A673 (cell line): ENCODE data around the gene RAB26. TPM values are rescaled to one million over a fixed set of nuclear protein-coding genes. Genes with fewer than 3 reads are reported as not detected.

Experiments
- BruUV-seq: library from RNA; stranded (reverse); fragments of 400-500 nt; replicated peaks from 2 replicates; lab custom pipeline; 2021; lab: Mats Ljungman, UMichigan
- CTCF ChIA-PET: fragments of 300-600 bp; sonication (Branson Sonifier 250); formaldehyde crosslinking; loops from one replicate; lab custom pipeline; 2022; ENCODE audit warnings: antibody characterized with exemption; lab: Charles Lee
- POLR2A ChIA-PET: fragments of 300-600 bp; sonication (Branson Sonifier 250); formaldehyde crosslinking; loops from one replicate; lab custom pipeline; 2022; ENCODE audit warnings: antibody characterized with exemption; ENCODE audit not compliant: low non-redundant PET; lab: Charles Lee
- DNase-seq: peaks from one replicate; pipeline ENCODE4 v3.0.0-alpha.2; 2015; ENCODE audit warnings: low spot score
- H3K27ac ChIP-seq: fragments of 200-600 bp; sonication (generic); 2 replicates; pipeline ENCODE4 v1.5.1; 2016; ENCODE audit warnings: mixed run types, low read depth, mild to moderate bottlenecking, mixed read lengths, antibody characterized with exemption, low read length; ENCODE audit not compliant: poor library complexity, severe bottlenecking
- H3K27me3 ChIP-seq: fragments of 200-600 bp; sonication (generic); replicated peaks from 2 replicates; pipeline ENCODE4 v1.6.1; 2017; ENCODE audit warnings: mixed run types, low read depth, mild to moderate bottlenecking, mixed read lengths, antibody characterized with exemption, low read length; ENCODE audit not compliant: insufficient read depth, poor library complexity
- H3K36me3 ChIP-seq: fragments of 200-600 bp; sonication (generic); 2 replicates; pipeline ENCODE4 v1.6.1; 2016; ENCODE audit warnings: mixed run types, mild to moderate bottlenecking, mixed read lengths, antibody characterized with exemption, low read length; ENCODE audit not compliant: insufficient read depth, poor library complexity, severe bottlenecking
- H3K4me1 ChIP-seq: fragments of 200-600 bp; sonication (generic); 2 replicates; pipeline ENCODE4 v1.6.1; 2017; ENCODE audit warnings: mixed run types, mild to moderate bottlenecking, mixed read lengths, antibody characterized with exemption, low read length; ENCODE audit not compliant: insufficient read depth, poor library complexity, severe bottlenecking
- H3K4me3 ChIP-seq: fragments of 200-600 bp; sonication (generic); 2 replicates; pipeline ENCODE4 v1.5.1; 2016; ENCODE audit warnings: low read depth, mixed run types, mild to moderate bottlenecking, mixed read lengths, low read length; ENCODE audit not compliant: poor library complexity, severe bottlenecking
- H3K9me3 ChIP-seq: fragments of 200-600 bp; sonication (generic); 2 replicates; pipeline ENCODE4 v1.6.1; 2016; ENCODE audit warnings: mixed run types, low read depth, mild to moderate bottlenecking, mixed read lengths, antibody characterized with exemption, low read length; ENCODE audit not compliant: poor library complexity, severe bottlenecking
- EZH2 ChIP-seq: fragments of 200-600 bp; sonication (generic); IDR thresholded peaks from 2 replicates; pipeline ENCODE4 v1.6.1; 2017; ENCODE audit warnings: borderline replicate concordance, low read depth, mild to moderate bottlenecking, mixed read lengths, antibody characterized with exemption, low read length; ENCODE audit not compliant: poor library complexity, severe bottlenecking
- intact Hi-C: fragments of 100-400 bp; cut with micrococcal nuclease; formaldehyde crosslinking; loops from one replicate; pipeline ENCODE4 v1.10.0; 2022; ENCODE audit not compliant: unreplicated experiment
- total RNA-seq: library from RNA; stranded (reverse); gene quantifications from 2 replicates; pipeline ENCODE4 v1.2.3, GENCODE V29; 2021
- TF ChIP-seq, protein P1 (sequence below): fragments of 300-800, 200-600 bp; sonication (generic); conservative IDR thresholded peaks from 2 replicates; pipeline ENCODE4 v1.5.1; 2017; ENCODE audit warnings: low read depth, mild to moderate bottlenecking, antibody characterized with exemption, low read length, moderate library complexity, mixed read lengths

RAB26 gene
- total RNA-seq, 1 experiment from 2014 or later: 0.49 TPM

DNA sequence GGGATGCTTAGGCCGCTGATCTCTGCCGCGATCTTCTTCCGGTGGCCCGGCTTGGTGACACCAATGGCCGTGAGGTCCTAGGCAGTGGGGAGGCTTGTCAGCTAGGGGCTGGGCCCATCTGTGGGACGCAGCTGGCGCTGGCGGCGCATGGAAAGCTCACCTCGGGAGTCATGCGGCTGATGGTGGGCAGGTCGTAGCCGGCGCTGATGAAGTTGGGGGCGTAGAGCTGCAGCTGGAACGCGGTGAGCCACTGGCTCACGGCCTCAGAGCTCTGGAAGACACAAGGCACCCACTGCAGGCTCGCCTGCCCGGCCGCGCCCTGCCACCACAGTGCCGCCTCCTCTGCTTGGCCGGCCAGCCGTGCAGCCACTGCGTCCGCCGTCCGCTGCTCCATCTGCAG lies 35.2 kb downstream of the RAB26 start:
- no peaks in the 10 kb centered on the region for H3K36me3 ChIP-seq
- TF ChIP-seq EZH2: no peak
- no peak overlapping the region for H3K27ac ChIP-seq
- ChIA-PET POLR2A (no interaction called here), CTCF (interaction anchor here (0.5 kb wide), 1 partner anchor 43 kb away, joined by 3 read pairs; no protein-coding TSS in a partner anchor)
- no peaks in the 10 kb centered on the region for H3K4me1 ChIP-seq
- H3K27me3 ChIP-seq: no peaks in the 10 kb centered on the region
- intact Hi-C loops: no loop called here
- no peaks in the 10 kb centered on the region for H3K9me3 ChIP-seq
- no peak overlapping the region for H3K4me3 ChIP-seq
- no TSS peak for BruUV-seq
- no peak for DNase-seq

DNA sequence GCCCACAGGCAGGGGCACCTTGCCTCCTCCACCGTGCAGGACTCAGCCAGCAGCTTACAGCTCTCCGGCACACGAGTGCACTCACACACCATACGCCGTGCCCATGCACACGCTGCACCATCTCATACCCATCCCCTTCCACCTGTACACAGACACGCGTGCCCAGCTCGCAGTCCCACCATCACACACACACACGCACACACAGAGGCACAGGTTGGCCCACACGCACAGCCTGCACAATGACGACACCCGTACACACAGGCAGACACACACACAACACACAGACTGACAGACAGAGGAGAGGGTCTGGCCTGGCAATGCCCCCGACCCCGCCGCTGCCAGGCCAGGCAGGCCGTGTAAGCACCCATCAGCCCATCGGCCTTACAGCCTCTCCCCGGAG lies 35.9 kb downstream of the RAB26 start:
- H3K4me3 ChIP-seq: no peak overlapping the region
- H3K27ac ChIP-seq: no peak overlapping the region
- no peak for DNase-seq
- POLR2A ChIA-PET: no interaction called here
- no TSS peak for BruUV-seq
- no peaks in the 10 kb centered on the region for H3K9me3 ChIP-seq
- no peak for TF ChIP-seq EZH2
- TF ChIP-seq, protein P1, sequence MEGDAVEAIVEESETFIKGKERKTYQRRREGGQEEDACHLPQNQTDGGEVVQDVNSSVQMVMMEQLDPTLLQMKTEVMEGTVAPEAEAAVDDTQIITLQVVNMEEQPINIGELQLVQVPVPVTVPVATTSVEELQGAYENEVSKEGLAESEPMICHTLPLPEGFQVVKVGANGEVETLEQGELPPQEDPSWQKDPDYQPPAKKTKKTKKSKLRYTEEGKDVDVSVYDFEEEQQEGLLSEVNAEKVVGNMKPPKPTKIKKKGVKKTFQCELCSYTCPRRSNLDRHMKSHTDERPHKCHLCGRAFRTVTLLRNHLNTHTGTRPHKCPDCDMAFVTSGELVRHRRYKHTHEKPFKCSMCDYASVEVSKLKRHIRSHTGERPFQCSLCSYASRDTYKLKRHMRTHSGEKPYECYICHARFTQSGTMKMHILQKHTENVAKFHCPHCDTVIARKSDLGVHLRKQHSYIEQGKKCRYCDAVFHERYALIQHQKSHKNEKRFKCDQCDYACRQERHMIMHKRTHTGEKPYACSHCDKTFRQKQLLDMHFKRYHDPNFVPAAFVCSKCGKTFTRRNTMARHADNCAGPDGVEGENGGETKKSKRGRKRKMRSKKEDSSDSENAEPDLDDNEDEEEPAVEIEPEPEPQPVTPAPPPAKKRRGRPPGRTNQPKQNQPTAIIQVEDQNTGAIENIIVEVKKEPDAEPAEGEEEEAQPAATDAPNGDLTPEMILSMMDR: no peak
- H3K27me3 ChIP-seq: no peaks in the 10 kb centered on the region
- H3K4me1 ChIP-seq: no peaks in the 10 kb centered on the region
- CTCF ChIA-PET: interaction anchor here (0.5 kb wide), 1 partner anchor 44 kb away, joined by 3 read pairs; no protein-coding TSS in a partner anchor
- intact Hi-C loops: no loop called here
- no peaks in the 10 kb centered on the region for H3K36me3 ChIP-seq

DNA sequence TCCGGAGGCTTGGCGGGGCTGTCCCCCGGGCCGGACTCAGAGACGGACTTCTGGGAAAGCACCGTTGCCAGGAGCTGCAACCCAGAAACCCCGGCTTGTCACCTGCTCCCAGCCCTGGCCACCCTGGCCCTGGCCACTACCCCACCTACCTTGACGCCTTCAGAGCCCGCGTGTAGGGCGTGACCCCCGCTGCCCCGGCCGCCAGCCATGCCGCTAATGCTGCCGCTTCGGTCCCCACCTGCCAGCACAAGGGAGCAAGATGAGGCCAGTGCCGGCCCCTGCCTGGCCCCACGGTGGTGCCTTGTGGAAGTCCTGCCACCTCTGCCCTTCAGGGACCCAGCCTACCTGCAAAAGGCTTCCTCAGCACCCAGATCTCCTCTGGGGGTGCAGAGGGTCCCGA lies 36.5 kb downstream of the RAB26 start:
- no peak for DNase-seq
- H3K27ac ChIP-seq: no peak overlapping the region
- H3K4me1 ChIP-seq: no peaks in the 10 kb centered on the region
- TF ChIP-seq, protein P1: no peak
- no peak for TF ChIP-seq EZH2
- ChIA-PET CTCF (interaction anchor here (0.6 kb wide), 1 partner anchor 44 kb away, joined by 3 read pairs; no protein-coding TSS in a partner anchor), POLR2A (no interaction called here)
- no peak overlapping the region for H3K4me3 ChIP-seq
- no peaks in the 10 kb centered on the region for H3K36me3 ChIP-seq
- intact Hi-C loops: no loop called here
- no peaks in the 10 kb centered on the region for H3K27me3 ChIP-seq
- BruUV-seq: no TSS peak
- no peaks in the 10 kb centered on the region for H3K9me3 ChIP-seq

DNA sequence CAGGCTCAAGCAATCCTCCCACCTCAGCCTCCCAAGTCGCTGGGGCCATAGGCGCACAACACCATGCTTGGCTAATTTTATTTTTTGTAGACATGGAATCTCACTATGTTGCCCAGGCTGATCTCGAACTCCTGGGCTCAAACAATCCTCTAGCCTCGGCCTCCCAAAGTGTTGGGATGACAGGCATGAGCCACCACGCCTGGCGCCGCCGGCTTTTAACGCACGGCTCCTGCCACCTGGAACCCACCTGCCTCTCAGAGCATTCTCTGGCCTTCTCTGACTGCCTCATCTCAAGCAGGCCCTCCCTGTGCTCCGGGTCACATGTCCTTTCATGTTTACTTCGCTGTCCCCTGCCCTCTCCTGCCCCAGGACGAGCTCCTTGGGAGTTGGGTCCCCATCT lies 37.6 kb downstream of the RAB26 start:
- Histone ChIP-seq H3K27ac (no peak overlapping the region), H3K36me3 (no peaks in the 10 kb centered on the region), H3K4me1 (no peaks in the 10 kb centered on the region), H3K9me3 (no peaks in the 10 kb centered on the region), H3K4me3 (no peak overlapping the region), H3K27me3 (no peaks in the 10 kb centered on the region)
- CTCF ChIA-PET: no interaction called here
- TF ChIP-seq EZH2: no peak
- TF ChIP-seq, protein P1: no peak
- no TSS peak for BruUV-seq
- DNase-seq: no peak
- POLR2A ChIA-PET: no interaction called here
- intact Hi-C loops: no loop called here
